ENCODE data around the gene SOS2.

DNA sequence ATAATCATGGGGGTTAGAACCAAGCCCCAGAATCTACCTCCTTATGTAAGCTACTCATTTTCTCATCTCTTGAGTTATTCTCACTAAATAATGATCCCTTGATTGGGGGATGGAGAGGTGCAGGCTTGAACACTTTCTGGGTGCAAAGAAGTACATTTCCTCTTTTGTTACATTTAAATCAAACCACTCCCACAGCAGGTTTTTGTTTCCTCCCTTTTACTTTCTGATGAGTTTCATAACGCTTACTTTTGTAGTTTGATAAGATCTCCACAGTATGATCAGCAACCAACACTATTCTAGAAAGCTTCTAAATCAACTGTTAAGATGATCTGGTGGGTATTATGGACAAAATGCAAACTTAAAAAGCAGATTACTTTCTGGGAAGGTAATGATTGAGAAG, 135.5 kb downstream of the SOS2 start:
- TF ChIP-seq, protein P1, sequence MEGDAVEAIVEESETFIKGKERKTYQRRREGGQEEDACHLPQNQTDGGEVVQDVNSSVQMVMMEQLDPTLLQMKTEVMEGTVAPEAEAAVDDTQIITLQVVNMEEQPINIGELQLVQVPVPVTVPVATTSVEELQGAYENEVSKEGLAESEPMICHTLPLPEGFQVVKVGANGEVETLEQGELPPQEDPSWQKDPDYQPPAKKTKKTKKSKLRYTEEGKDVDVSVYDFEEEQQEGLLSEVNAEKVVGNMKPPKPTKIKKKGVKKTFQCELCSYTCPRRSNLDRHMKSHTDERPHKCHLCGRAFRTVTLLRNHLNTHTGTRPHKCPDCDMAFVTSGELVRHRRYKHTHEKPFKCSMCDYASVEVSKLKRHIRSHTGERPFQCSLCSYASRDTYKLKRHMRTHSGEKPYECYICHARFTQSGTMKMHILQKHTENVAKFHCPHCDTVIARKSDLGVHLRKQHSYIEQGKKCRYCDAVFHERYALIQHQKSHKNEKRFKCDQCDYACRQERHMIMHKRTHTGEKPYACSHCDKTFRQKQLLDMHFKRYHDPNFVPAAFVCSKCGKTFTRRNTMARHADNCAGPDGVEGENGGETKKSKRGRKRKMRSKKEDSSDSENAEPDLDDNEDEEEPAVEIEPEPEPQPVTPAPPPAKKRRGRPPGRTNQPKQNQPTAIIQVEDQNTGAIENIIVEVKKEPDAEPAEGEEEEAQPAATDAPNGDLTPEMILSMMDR (IDR thresholded peaks at IDR 0.05; ENCODE audit: insufficient read depth, low read length, poor library complexity, severe bottlenecking): no peak
- no peak for TF ChIP-seq EZH2phosphoT487 (conservative IDR thresholded peaks at IDR 0.05; ENCODE audit: low read length)

Data from SU-DHL-6 (cell line).